Activated CD4-positive, alpha-beta T cell treated with anti-CD3 and anti-CD28 coated beads for 24 hours (primary cell): Measurements from ENCODE around the gene MAP2K1.
"Not testable (repeated sequence)": the region's sequence is repeated elsewhere in the genome, so short reads cannot be mapped to it uniquely, and the experiment has no call there.

Experiments
- DNase-seq, 2 donors: peaks; one replicate each; pipeline ENCODE4 v3.0.0-alpha.2; 2020; ENCODE audit warnings: low read depth in 2 of 2

The MAP2K1 gene

GRCh38 chr15:66393037-66393436 lies 6.3 kb downstream of the MAP2K1 start:
- DNase-seq: not testable (repeated sequence)

GRCh38 chr15:66394472-66394871 lies 7.8 kb downstream of the MAP2K1 start:
- no peak for DNase-seq

- no peak for DNase-seq
Measured at GRCh38 chr15:66394915-66395314, 8.2 kb downstream of the MAP2K1 start.

GRCh38 chr15:66399276-66399675 lies 12.6 kb downstream of the MAP2K1 start:
- DNase-seq: no peak

- DNase-seq: no peak
Measured at GRCh38 chr15:66400351-66400774, 13.7 kb downstream of the MAP2K1 start.

GRCh38 chr15:66401130-66402021 lies 14.7 kb downstream of the MAP2K1 start:
- DNase-seq: no peak

- no peak for DNase-seq
Measured at GRCh38 chr15:66402761-66403284, 16.1 kb downstream of the MAP2K1 start.

GRCh38 chr15:66403323-66403722 lies 16.6 kb downstream of the MAP2K1 start:
- DNase-seq: no peak

GRCh38 chr15:66404122-66404521 lies 17.4 kb downstream of the MAP2K1 start:
- no peak for DNase-seq

GRCh38 chr15:66404532-66404931 lies 17.8 kb downstream of the MAP2K1 start:
- DNase-seq: no peak

- DNase-seq: no peak
Measured at GRCh38 chr15:66405007-66405406, 18.3 kb downstream of the MAP2K1 start.

GRCh38 chr15:66405615-66406014 lies 18.9 kb downstream of the MAP2K1 start:
- DNase-seq: no peak

- no peak for DNase-seq
Measured at GRCh38 chr15:66408254-66408653, 21.5 kb downstream of the MAP2K1 start.

- no peak for DNase-seq
Measured at GRCh38 chr15:66408675-66409282, 22.1 kb downstream of the MAP2K1 start.

GRCh38 chr15:66409565-66410108 lies 22.9 kb downstream of the MAP2K1 start:
- DNase-seq: no peak

GRCh38 chr15:66411190-66411589 lies 24.5 kb downstream of the MAP2K1 start:
- no peak for DNase-seq

- DNase-seq: no peak
Measured at GRCh38 chr15:66412220-66412619, 25.5 kb downstream of the MAP2K1 start.

- no peak for DNase-seq
Measured at GRCh38 chr15:66413579-66413978, 26.9 kb downstream of the MAP2K1 start.

GRCh38 chr15:66415360-66415759 lies 28.6 kb downstream of the MAP2K1 start:
- DNase-seq: no peak

- no peak for DNase-seq
Measured at GRCh38 chr15:66417736-66418135, 31.0 kb downstream of the MAP2K1 start.

- no peak for DNase-seq
Measured at GRCh38 chr15:66419471-66419870, 32.8 kb downstream of the MAP2K1 start.

GRCh38 chr15:66422347-66422746 lies 35.6 kb downstream of the MAP2K1 start:
- DNase-seq: no peak

- no peak for DNase-seq
Measured at GRCh38 chr15:66423149-66423548, 36.4 kb downstream of the MAP2K1 start.
